ENCODE results near the gene FOXQ1.

DNA sequence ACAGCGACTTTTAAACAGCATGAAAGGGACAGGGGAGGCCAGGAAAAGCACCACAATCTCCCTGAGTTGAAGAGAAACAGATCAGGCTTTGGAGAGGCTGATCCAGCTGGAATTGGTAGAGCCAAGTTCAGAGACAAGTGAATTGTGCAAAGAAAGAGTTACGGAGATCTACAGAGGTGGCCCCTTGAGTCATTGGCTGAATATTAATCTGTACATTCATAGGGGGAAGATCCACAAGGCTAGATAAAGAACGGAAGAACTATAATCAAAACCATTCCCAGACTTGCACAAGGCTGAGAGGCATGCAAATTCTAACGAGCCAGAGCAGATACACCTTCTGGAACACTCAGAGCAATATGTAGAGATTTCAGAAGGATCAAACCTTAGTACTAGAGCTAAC lies 14.2 kb upstream of the FOXQ1 start:
- no peak for TF ChIP-seq GATA2 (CRISPR knock-in tag; IDR thresholded peaks at IDR 0.05)
- no peak for TF ChIP-seq CTCF (IDR thresholded peaks at IDR 0.05)
- no peak for TF ChIP-seq FOXJ3 (CRISPR knock-in tag; IDR thresholded peaks at IDR 0.05)
- TF ChIP-seq NRF1 (IDR thresholded peaks at IDR 0.05; ENCODE audit: low read depth, low read length), result no peak
- no peak for TF ChIP-seq POLR2AphosphoS5 (IDR thresholded peaks at IDR 0.05; ENCODE audit: low read depth, low read length)
- TF ChIP-seq, protein P1, sequence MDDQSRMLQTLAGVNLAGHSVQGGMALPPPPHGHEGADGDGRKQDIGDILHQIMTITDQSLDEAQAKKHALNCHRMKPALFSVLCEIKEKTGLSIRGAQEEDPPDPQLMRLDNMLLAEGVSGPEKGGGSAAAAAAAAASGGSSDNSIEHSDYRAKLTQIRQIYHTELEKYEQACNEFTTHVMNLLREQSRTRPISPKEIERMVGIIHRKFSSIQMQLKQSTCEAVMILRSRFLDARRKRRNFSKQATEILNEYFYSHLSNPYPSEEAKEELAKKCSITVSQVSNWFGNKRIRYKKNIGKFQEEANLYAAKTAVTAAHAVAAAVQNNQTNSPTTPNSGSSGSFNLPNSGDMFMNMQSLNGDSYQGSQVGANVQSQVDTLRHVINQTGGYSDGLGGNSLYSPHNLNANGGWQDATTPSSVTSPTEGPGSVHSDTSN (IDR thresholded peaks at IDR 0.05), result no peak
- TF ChIP-seq SIN3A (IDR thresholded peaks at IDR 0.05; ENCODE audit: borderline replicate concordance, low read depth, low read length), result no peak
- no peak for TF ChIP-seq MXI1 (IDR thresholded peaks at IDR 0.05; ENCODE audit: low read depth, low read length)
- no peak for TF ChIP-seq REST (IDR thresholded peaks at IDR 0.05; ENCODE audit: low read depth, low read length)
- TF ChIP-seq, protein P2, sequence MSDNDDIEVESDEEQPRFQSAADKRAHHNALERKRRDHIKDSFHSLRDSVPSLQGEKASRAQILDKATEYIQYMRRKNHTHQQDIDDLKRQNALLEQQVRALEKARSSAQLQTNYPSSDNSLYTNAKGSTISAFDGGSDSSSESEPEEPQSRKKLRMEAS (IDR thresholded peaks at IDR 0.05; ENCODE audit: low read depth), result no peak
- TF ChIP-seq SMC3 (IDR thresholded peaks at IDR 0.05; ENCODE audit: low read depth, low read length), result no peak

All from SK-N-SH (cell line).